Fibroblast of villous mesenchyme (primary cell): ENCODE measurements around the gene NTN5. TPM values are rescaled to one million over a fixed set of nuclear protein-coding genes. Genes with fewer than 3 reads are reported as not detected.
"Not testable (repeated sequence)": the region's sequence is repeated elsewhere in the genome, so short reads cannot be mapped to it uniquely, and the experiment has no call there.

Source experiments
- DNase-seq: peaks from one replicate; pipeline ENCODE4 v3.0.0-alpha.2; 2010; ENCODE audit warnings: low read depth
- H3K4me3 ChIP-seq: 2 replicates; pipeline ENCODE4 v1.5.1; 2011; ENCODE audit warnings: low read depth, mild to moderate bottlenecking, low read length
- total RNA-seq: library from RNA; depleted of rRNA; stranded (reverse); fragments of >200 nt; gene quantifications from 2 replicates; pipeline ENCODE4 v1.2.3, GENCODE V29; 2012
- TF ChIP-seq, protein P1 (sequence below): IDR thresholded peaks from 2 replicates; pipeline ENCODE4 v1.5.1; 2012; ENCODE audit warnings: low read depth, mild to moderate bottlenecking, low read length; ENCODE audit not compliant: insufficient read depth

NTN5 gene
- total RNA-seq, 1 donor, result not detected

DNA sequence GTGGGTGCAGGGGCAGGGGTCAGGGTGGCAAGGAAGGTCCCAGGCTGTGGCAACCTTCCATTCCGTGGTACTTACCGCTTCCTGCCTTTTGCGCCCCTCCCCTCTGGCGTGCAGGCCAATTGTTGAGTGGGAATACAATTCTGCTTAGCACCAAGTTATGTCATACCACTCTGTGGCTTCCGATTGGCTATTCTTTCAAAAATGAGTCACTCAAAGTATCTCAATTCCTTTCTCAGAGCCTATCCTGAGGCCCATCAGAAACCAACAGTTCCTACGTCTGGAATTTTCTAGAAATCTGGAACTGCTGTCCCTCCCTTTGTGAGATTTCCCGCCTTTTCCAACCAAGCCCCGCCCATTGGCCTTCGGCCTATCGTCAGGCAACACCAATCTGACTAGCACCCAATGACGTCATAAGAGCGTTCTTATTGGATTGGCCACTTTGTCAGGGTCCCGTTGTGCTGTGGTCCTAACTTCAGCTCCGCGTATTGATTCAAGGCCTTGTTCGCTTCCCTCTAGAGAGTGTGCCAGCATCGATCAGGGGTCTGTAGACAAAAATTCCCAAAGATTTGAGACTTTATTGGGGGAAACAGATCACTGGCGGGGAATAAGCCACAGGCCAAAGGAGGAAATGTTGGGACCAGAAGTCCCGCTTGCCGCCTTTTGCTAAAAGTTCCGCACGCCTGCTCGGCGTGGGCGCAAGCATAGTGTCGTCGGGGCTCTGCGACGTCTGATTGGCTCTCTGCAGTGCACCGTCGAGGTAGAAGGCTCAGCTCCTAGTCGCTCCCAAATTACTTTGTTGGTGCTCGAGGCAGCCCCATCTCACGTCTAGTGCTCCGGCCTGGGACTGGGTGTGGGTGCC is 11.7 kb downstream of the NTN5 start:
- peak; percentile 91 for DNase-seq

DNA sequence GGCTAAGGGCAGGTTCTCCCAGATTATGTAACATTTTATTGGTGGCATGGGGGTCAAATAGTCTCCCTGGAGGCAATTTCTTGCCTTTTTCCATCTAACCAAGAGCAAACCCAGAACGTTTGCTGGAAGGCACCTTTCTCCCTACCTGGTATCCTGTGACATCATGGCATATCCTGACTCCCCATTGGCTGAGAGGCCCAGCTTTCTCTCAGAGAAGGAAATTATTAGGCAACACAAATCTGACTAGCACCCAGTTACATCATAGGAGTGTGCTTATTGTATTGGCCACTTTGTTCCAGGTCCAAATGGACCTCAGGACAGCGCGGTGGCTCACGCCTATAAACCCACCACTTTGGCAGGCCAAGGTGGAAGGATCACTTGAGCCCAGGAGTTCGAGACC is 13.0 kb downstream of the NTN5 start:
- no peak overlapping the region for H3K4me3 ChIP-seq
- TF ChIP-seq, protein P1, sequence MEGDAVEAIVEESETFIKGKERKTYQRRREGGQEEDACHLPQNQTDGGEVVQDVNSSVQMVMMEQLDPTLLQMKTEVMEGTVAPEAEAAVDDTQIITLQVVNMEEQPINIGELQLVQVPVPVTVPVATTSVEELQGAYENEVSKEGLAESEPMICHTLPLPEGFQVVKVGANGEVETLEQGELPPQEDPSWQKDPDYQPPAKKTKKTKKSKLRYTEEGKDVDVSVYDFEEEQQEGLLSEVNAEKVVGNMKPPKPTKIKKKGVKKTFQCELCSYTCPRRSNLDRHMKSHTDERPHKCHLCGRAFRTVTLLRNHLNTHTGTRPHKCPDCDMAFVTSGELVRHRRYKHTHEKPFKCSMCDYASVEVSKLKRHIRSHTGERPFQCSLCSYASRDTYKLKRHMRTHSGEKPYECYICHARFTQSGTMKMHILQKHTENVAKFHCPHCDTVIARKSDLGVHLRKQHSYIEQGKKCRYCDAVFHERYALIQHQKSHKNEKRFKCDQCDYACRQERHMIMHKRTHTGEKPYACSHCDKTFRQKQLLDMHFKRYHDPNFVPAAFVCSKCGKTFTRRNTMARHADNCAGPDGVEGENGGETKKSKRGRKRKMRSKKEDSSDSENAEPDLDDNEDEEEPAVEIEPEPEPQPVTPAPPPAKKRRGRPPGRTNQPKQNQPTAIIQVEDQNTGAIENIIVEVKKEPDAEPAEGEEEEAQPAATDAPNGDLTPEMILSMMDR, result no peak
- no peak for DNase-seq

More for the DNA sequence above, 11.7 kb downstream of the NTN5 start:
- TF ChIP-seq, protein P1, result no peak
- no peak overlapping the region for H3K4me3 ChIP-seq

DNA sequence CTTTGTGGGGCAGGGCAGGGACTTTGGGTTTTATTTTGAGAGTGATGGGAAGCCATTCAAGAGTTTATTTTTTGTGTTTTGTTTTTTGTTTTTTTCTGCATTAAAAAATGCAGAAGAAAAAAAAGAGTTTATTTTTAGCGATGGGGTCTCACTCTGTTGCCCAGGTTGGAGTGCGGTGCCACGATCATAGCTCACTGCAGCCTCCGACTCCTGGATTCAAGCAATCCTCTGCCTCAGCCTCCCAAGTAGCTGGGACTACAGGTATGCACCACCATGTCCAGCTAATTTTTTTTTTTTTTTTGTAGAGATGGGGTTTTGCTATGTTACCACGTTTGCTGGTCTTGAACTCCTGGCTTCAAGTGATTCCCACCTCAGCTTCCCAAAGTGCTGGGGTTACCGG is 14.3 kb downstream of the NTN5 start:
- DNase-seq, result no peak
- TF ChIP-seq, protein P1, result no peak
- no peak overlapping the region for H3K4me3 ChIP-seq

DNA sequence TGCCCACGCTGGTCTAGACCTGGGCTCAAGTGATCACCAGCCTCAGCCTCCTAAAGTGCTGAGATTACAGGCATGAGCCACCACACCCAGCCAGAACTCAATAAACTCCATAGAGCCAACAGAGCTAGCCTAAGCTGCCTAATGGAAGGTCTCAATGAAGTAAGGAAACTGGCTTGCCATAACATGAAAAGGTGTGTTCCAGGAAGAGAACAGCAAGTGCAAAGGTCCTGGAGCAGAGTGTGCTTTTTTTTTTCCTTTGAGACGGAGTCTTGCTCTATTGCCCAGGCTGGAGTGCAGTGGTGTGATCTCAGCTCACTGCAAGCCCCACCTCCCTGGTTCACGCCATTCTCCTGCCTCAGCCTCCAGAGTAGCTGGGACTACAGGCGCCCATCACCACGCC is 15.0 kb downstream of the NTN5 start:
- H3K4me3 ChIP-seq, DNase-seq: not testable (repeated sequence)

DNA sequence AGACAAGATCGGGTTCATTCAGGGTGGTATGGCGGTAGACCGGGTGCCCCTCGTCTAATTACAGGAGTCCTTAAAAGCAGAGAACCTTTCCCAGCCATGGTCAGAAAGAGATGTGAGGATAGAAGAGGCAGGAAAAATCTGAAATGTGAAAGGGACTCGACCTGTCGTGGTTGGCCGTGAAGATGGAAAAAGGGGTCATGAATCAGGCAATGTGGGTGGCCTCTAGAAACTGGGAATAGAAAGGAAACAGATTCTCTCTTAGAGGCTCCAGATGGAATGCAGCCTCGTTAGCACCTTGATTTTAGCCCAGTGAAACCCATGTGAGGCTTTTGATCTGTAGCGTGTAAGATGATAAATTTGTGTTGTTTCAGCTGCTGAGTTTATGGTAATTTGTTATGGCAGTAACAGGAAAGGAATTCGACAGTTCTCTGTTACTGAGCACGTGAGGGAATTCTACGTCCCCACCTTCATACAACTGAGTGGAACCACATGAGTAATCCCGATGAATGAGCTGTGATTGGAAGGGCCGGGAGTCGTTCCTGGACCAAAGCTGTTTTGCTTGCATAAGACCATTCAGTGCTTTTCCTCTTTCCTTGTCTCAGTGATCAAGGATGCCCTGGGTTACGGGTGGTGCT is 15.9 kb downstream of the NTN5 start:
- TF ChIP-seq, protein P1, result no peak
- no peak overlapping the region for H3K4me3 ChIP-seq
- peak; percentile 82 for DNase-seq

DNA sequence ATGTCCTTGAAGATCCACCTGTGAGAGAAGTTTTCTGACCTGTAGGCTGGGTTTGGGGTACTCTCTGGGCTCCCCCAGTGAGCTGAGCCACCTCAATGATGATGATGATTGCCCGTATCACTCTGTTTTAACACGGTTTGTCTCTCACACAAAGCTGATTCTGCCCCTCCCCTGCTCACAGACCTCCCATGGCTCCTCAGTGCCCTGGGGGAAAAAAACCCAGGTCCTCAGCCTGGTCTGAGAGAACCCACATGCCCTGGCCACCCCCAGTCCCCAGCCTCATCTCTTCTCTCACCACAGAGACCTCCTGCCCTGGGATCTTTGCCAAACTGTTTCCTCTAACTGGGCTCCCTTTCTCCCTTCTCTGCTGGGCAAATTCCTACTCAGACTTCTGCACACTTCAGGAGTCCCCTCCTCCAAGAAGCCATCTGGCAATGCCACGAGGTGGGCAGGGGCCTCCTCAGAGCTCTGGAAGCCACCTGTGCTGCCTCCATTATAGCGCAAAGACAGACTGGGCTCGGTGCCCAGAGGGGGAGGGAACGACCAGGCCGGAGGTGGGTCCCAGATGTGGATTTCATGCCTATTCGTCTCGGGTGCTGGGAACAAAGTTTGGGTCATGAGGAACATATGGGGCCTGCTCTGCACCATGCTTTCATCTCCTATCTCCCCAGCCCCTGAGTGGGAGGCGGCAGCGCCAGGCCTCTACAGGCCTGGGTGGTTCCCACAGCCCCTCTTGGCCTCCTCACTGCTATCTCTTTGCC is 18.3 kb downstream of the NTN5 start:
- DNase-seq, result peak; percentile 41
- TF ChIP-seq, protein P1, result no peak
- H3K4me3 ChIP-seq, result no peak overlapping the region

DNA sequence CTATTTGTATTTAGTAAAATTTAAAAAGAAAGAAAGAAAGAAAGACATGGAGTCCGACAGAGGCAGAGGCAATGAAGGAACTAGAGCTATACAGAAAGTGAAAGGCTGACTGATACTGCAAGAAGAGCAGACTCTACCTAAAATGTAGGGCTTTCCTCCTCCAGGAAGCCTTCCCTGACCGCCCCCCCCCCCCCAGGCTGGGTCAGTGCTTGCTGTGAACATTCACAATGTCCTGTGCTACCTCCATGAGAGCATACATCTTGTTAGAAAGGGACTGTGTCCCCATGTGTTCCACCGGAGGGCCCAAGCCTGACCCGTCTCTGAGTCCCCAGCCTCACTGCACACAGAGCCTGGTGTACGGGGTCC is 21.2 kb downstream of the NTN5 start:
- DNase-seq, result no peak
- TF ChIP-seq, protein P1, result no peak
- no peak overlapping the region for H3K4me3 ChIP-seq
